HepG2 (cell line): ENCODE measurements around the gene EXO1. TPM values are rescaled to one million over a fixed set of nuclear protein-coding genes. Genes with fewer than 3 reads are reported as not detected.

Experiments used
- ATAC-seq: fragments of 200-7000 bp; cut with Tn5 transposase; 3 replicates; pipeline ENCODE4 v1.9.1; 2020; ENCODE audit warnings: mild to moderate bottlenecking, moderate library complexity
- BruUV-seq: library from RNA; stranded (reverse); fragments of 400-500 nt; replicated peaks from 2 replicates; lab custom pipeline; 2021; lab: Mats Ljungman, UMichigan
- CTCF ChIA-PET: fragments of 300-600 bp; formaldehyde crosslinking; extraction: SDS; loops from one replicate; lab custom pipeline; 2021; ENCODE audit warnings: low total read pairs, inconsistent platforms, low intra/inter-chr PET ratio; lab: Yijun Ruan, JAX
- POLR2A ChIA-PET: fragments of 350-600 bp; sonication (Branson Sonifier 250); formaldehyde crosslinking; loops from one replicate; lab custom pipeline; 2020; ENCODE audit warnings: antibody characterized with exemption, inconsistent platforms; lab: Yijun Ruan, JAX
- DNase-seq: peaks from one replicate; pipeline ENCODE4 v3.0.0-alpha.2; 2015; ENCODE audit warnings: low spot score
- FAIRE-seq: peaks from 3 replicates; lab custom pipeline; 2011; peaks lifted over from hg19 to GRCh38; lab: Jason Lieb, UNC
- H2AFZ ChIP-seq: one replicate; pipeline ENCODE4 v1.6.1; 2011; ENCODE audit warnings: low read length, inconsistent platforms
- H3K27ac ChIP-seq: fragments of 300-600 bp; 3 replicates; pipeline ENCODE4 v1.8.0; 2011; ENCODE audit warnings: mixed run types, mild to moderate bottlenecking, mixed read lengths, low read length, inconsistent platforms; ENCODE audit not compliant: insufficient read depth; ENCODE audit errors: extremely low read length
- H3K27me3 ChIP-seq, 2 experiments: fragments of 200-600 bp in 1 of 2; 2 replicates in 1 of 2; 3 replicates in 1 of 2; pipeline versions ENCODE4 v1.6.0 to v1.8.0; 2011; ENCODE audit warnings: low read length in 2 of 2, mild to moderate bottlenecking in 2 of 2, moderate library complexity in 2 of 2, inconsistent platforms in 1 of 2; ENCODE audit not compliant: insufficient read depth in 2 of 2, control insufficient read depth in 1 of 2
- H3K36me3 ChIP-seq, 2 experiments: fragments of 200-600 bp in 1 of 2; replicated peaks in 1 of 2; 2 replicates in 1 of 2; 3 replicates in 1 of 2; pipeline versions ENCODE4 v1.5.1 to v1.8.0; 2011; ENCODE audit warnings: low read length in 2 of 2, inconsistent platforms in 1 of 2; ENCODE audit not compliant: insufficient read depth in 2 of 2, control insufficient read depth in 1 of 2
- H3K4me1 ChIP-seq: 2 replicates; pipeline ENCODE4 v1.5.1; 2012; ENCODE audit warnings: low read length, inconsistent platforms; ENCODE audit not compliant: insufficient read depth
- H3K4me2 ChIP-seq: 2 replicates; pipeline ENCODE4 v1.6.0; 2011; ENCODE audit warnings: low read depth, low read length, inconsistent platforms
- H3K4me3 ChIP-seq, 3 experiments: fragments of 200-600 bp in 1 of 3; sonication (generic), shearing (Covaris generic) in 1 of 3; replicated peaks in 1 of 3; 2 replicates each; pipeline ENCODE4 v1.5.1; 2011 to 2016; ENCODE audit warnings: low read length in 3 of 3, inconsistent platforms in 2 of 3, low read depth in 2 of 3, mild to moderate bottlenecking in 2 of 3, control low read depth in 1 of 3, mixed read lengths in 1 of 3; ENCODE audit not compliant: insufficient read depth in 1 of 3
- H3K79me2 ChIP-seq: one replicate; pipeline ENCODE4 v1.6.1; 2011; ENCODE audit warnings: low read length, inconsistent platforms; ENCODE audit not compliant: insufficient read depth
- H3K9ac ChIP-seq: 2 replicates; pipeline ENCODE4 v1.6.0; 2011; ENCODE audit warnings: mild to moderate bottlenecking, low read depth, low read length, inconsistent platforms; ENCODE audit not compliant: insufficient read depth
- H3K9me3 ChIP-seq: 2 replicates; pipeline ENCODE4 v1.5.1; 2012; ENCODE audit warnings: mild to moderate bottlenecking, low read length
- H4K20me1 ChIP-seq: 2 replicates; pipeline ENCODE4 v1.6.0; 2011; ENCODE audit warnings: inconsistent platforms, mild to moderate bottlenecking, low read length, moderate library complexity; ENCODE audit not compliant: insufficient read depth
- EP300 ChIP-seq, 3 experiments: sonication (generic) in 1 of 3; formaldehyde crosslinking in 1 of 3; IDR thresholded peaks; 2 replicates each; pipeline versions ENCODE4 v1.5.1 to v1.6.1; 2011 to 2020; ENCODE audit warnings: low read depth in 2 of 3, low read length in 2 of 3, borderline replicate concordance in 1 of 3, improper control_type of control experiment in 1 of 3, mild to moderate bottlenecking in 1 of 3, missing genetic modification reagents in 1 of 3, moderate library complexity in 1 of 3
- KLF9 ChIP-seq: IDR thresholded peaks from 2 replicates; pipeline ENCODE4 v1.6.1; 2016; ENCODE audit warnings: low read depth
- MAFF ChIP-seq: IDR thresholded peaks from 2 replicates; pipeline ENCODE4 v1.6.1; 2011; ENCODE audit warnings: low read depth, low read length, improper control_type of control experiment
- MAFK ChIP-seq, 2 experiments: IDR thresholded peaks in 1 of 2; conservative IDR thresholded peaks in 1 of 2; 2 replicates each; pipeline ENCODE4 v1.6.1; 2011; ENCODE audit warnings: improper control_type of control experiment in 2 of 2, low read length in 2 of 2
- USF2 ChIP-seq, 2 experiments: sonication (generic) in 1 of 2; formaldehyde crosslinking in 1 of 2; IDR thresholded peaks; 2 replicates each; pipeline versions ENCODE4 v1.5.1 to v1.6.1; 2011 to 2020; ENCODE audit warnings: borderline replicate concordance in 1 of 2, low read depth in 1 of 2, low read length in 1 of 2, mild to moderate bottlenecking in 1 of 2, missing genetic modification reagents in 1 of 2, moderate library complexity in 1 of 2
- ZBTB2 ChIP-seq: sonication (generic); formaldehyde crosslinking; IDR thresholded peaks from 2 replicates; pipeline ENCODE4 v1.8.0; 2022; ENCODE audit warnings: low read depth, missing genetic modification reagents
- ZKSCAN5 ChIP-seq: sonication (generic); formaldehyde crosslinking; IDR thresholded peaks from 2 replicates; pipeline ENCODE4 v1.5.1; 2020; ENCODE audit warnings: mild to moderate bottlenecking, missing genetic modification reagents
- ZNF282 ChIP-seq: fragments of 450-650 bp; IDR thresholded peaks from 2 replicates; pipeline ENCODE4 v1.6.1; 2018; ENCODE audit not compliant: partially characterized antibody
- ZNF615 ChIP-seq: sonication (generic); formaldehyde crosslinking; IDR thresholded peaks from 2 replicates; pipeline ENCODE4 v1.5.0; 2020; ENCODE audit warnings: mild to moderate bottlenecking, missing genetic modification reagents, borderline replicate concordance
- ZSCAN5A ChIP-seq: sonication (generic); formaldehyde crosslinking; IDR thresholded peaks from 2 replicates; pipeline ENCODE4 v1.8.0; 2022; ENCODE audit warnings: mild to moderate bottlenecking, missing genetic modification reagents, borderline replicate concordance
- WGBS: methylation state at CpG from one replicate; pipeline ENCODE4 v1.1.6; 2017; ENCODE audit warnings: low lambda C conversion rate; 5-methylcytosine and 5-hydroxymethylcytosine counted together
- in situ Hi-C: cut with HindIII; loops from 2 replicates; pipeline ENCODE4 v1.10.0; 2017; ENCODE audit warnings: low pct_unique_long_range_greater_than_20kb; ENCODE audit not compliant: extremely low pct_ligation_motif_present
- intact Hi-C: fragments of 100-400 bp; cut with micrococcal nuclease; formaldehyde crosslinking; loops from one replicate; pipeline ENCODE4 v1.10.0; 2022; ENCODE audit not compliant: unreplicated experiment
- polyA plus RNA-seq, 8 experiments: library from polyadenylated mRNA; depleted of rRNA in 3 of 8; stranded (reverse) in 7 of 8; unstranded in 1 of 8; fragments of >200 nt; fragmentation: Illumina TruSeq in 4 of 8; extraction: Trizol in 4 of 8; gene quantifications; 2 replicates each; pipeline versions ENCODE4 v1.2.1 to v1.2.3, GENCODE V29; 2011 to 2016; ENCODE audit warnings: low read depth in 4 of 8, missing spikeins in 1 of 8, mixed read lengths in 1 of 8; ENCODE audit not compliant: insufficient read depth in 1 of 8
- total RNA-seq, 5 experiments: library from RNA; depleted of rRNA; stranded (reverse); fragments of >200 nt; fragmentation: Illumina TruSeq; extraction: Trizol; gene quantifications; 2 replicates each; pipeline ENCODE4 v1.2.3, GENCODE V29; 2016; ENCODE audit warnings: low read depth in 1 of 5
- TF ChIP-seq, protein P1 (sequence below): sonication (generic); formaldehyde crosslinking; IDR thresholded peaks from 2 replicates; pipeline ENCODE4 v1.4.0; 2020; ENCODE audit warnings: missing genetic modification reagents; ENCODE audit errors: not compliant biosample characterization

Gene EXO1
- total and polyA plus RNA-seq, 2 of the 13 experiments (the other 11 are each of a cell fraction or from before 2014, with no cell fraction given), result 3.2 to 26.1 TPM

DNA sequence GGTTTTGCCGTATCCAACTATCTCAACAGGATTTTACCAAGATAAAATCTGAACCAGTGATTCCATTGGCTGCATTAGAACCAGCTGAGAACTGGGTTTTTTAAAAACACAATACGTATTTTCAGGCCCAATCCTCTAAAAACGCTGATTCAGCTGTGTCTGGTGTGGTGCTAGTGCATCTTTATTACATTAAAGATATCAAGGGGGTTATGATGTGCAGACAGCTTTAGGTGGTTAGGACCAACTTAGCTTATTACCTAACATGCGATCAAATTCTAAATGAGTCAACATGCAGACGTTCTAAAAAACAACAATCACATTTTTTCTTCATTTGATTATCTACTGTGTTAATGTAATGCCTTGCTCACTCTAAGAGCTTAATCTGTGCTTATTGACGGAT, 32.0 kb upstream of the EXO1 start:
- Histone ChIP-seq H2AFZ (no peak overlapping the region), H3K4me2 (no peak overlapping the region), H3K27ac (no peak overlapping the region), H3K27me3 (no peaks in the 10 kb centered on the region), H4K20me1 (no peaks in the 10 kb centered on the region), H3K9ac (no peak overlapping the region), H3K79me2 (no peaks in the 10 kb centered on the region), H3K36me3 (no peaks in the 10 kb centered on the region), H3K4me1 (no peaks in the 10 kb centered on the region), H3K4me3 (no peak overlapping the region), H3K9me3 (no peaks in the 10 kb centered on the region)
- DNase-seq (no peak), FAIRE-seq (no peak), ATAC-seq (no peak)
- CTCF ChIA-PET, result no interaction called here
- in situ Hi-C loops (no loop called here), intact Hi-C loops (no loop called here)
- BruUV-seq, result no TSS peak
- POLR2A ChIA-PET, result no interaction called here
- 54% methylated on average over 6 of the region's 6 CpGs for WGBS
- TF ChIP-seq MAFF (peak; percentile 67), ZNF282 (no peak), MAFK (conservative IDR thresholded peaks at IDR 0.05 in 1 of 2, IDR thresholded peaks at IDR 0.05 in 1 of 2; ENCODE audit: low read length in 2 of 2) (peak; percentile 72 to 84)
- TF ChIP-seq, all 625 proteins: peak for 2

- H3K27ac ChIP-seq, result no peak overlapping the region
- TF ChIP-seq, protein P1, sequence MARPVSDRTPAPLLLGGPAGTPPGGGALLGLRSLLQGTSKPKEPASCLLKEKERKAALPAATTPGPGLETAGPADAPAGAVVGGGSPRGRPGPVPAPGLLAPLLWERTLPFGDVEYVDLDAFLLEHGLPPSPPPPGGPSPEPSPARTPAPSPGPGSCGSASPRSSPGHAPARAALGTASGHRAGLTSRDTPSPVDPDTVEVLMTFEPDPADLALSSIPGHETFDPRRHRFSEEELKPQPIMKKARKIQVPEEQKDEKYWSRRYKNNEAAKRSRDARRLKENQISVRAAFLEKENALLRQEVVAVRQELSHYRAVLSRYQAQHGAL (CRISPR knock-in tag), result no peak
- TF ChIP-seq ZBTB2 (CRISPR knock-in tag) (no peak), ZSCAN5A (CRISPR knock-in tag) (no peak), ZKSCAN5 (CRISPR knock-in tag) (no peak), KLF9 (CRISPR knock-in tag) (no peak), ZNF615 (CRISPR knock-in tag) (no peak), EP300 (IDR thresholded peaks at IDR 0.05; ENCODE audit: low read depth in 2 of 2, low read length in 2 of 2) (no peak), EP300 (CRISPR knock-in tag; IDR thresholded peaks at IDR 0.05; ENCODE audit: borderline replicate concordance) (no peak), USF2 (IDR thresholded peaks at IDR 0.05; ENCODE audit: low read depth, low read length) (no peak), USF2 (CRISPR knock-in tag; IDR thresholded peaks at IDR 0.05; ENCODE audit: borderline replicate concordance) (no peak)
Observed at GRCh38 chr1:241817331-241817792, 30.6 kb upstream of the EXO1 start.

More at GRCh38 chr1:241817331-241817792, 30.6 kb upstream of the EXO1 start:
- no peaks in the 10 kb centered on the region for H4K20me1 ChIP-seq
- ChIA-PET CTCF (no interaction called here), POLR2A (no interaction called here)
- H3K9me3 ChIP-seq, result no peaks in the 10 kb centered on the region
- in situ Hi-C loops (no loop called here), intact Hi-C loops (no loop called here)
- H3K4me3 ChIP-seq, result no peak overlapping the region
- no peak overlapping the region for H3K4me2 ChIP-seq
- no peaks in the 10 kb centered on the region for H3K4me1 ChIP-seq
- DNase-seq, result no peak
- H3K9ac ChIP-seq, result no peak overlapping the region
- ATAC-seq, result no peak
- H3K36me3 ChIP-seq, result no peaks in the 10 kb centered on the region
- WGBS, result 42% methylated on average over 1 of the region's 1 CpG
- no peak overlapping the region for H2AFZ ChIP-seq
- BruUV-seq, result no TSS peak
- H3K27me3 ChIP-seq, result no peaks in the 10 kb centered on the region
- no peaks in the 10 kb centered on the region for H3K79me2 ChIP-seq
- FAIRE-seq, result no peak
